SU-DHL-6 (cell line): ENCODE measurements around the gene FTL.

Experiments used
- EZH2phosphoT487 ChIP-seq: fragments of 200-600 bp; sonication (generic), shearing (Covaris generic); conservative IDR thresholded peaks from 2 replicates; pipeline ENCODE4 v1.6.1; 2018; ENCODE audit warnings: mild to moderate bottlenecking, antibody characterized with exemption, low read length, moderate library complexity, mixed read lengths
- TF ChIP-seq, protein P1 (sequence below): fragments of 200-600 bp; sonication (generic); IDR thresholded peaks from one replicate; pipeline ENCODE4 v1.5.1; 2017; ENCODE audit warnings: antibody characterized with exemption, mild to moderate bottlenecking, low read length, moderate library complexity; ENCODE audit not compliant: insufficient read depth, poor library complexity, severe bottlenecking

DNA sequence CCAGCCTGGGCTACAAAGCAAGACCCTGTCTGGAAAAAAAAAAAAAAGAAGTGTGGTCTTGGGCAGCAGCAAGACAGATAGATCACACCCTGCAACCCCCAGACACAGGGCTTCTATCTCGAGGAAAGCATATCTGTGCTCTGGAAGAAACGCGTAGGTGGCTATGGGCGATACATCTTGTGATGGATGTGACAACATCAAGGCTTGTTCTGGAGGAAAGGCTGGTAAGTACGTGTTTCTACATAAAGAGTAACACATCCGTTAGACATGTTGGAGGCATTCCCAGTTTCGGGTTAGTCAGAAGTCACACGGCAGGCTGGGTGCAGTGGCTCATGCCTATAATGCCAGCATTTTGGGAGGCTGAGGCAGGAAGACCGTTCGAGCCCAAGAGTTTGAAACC, 38.2 kb upstream of the FTL start:
- TF ChIP-seq, protein P1, sequence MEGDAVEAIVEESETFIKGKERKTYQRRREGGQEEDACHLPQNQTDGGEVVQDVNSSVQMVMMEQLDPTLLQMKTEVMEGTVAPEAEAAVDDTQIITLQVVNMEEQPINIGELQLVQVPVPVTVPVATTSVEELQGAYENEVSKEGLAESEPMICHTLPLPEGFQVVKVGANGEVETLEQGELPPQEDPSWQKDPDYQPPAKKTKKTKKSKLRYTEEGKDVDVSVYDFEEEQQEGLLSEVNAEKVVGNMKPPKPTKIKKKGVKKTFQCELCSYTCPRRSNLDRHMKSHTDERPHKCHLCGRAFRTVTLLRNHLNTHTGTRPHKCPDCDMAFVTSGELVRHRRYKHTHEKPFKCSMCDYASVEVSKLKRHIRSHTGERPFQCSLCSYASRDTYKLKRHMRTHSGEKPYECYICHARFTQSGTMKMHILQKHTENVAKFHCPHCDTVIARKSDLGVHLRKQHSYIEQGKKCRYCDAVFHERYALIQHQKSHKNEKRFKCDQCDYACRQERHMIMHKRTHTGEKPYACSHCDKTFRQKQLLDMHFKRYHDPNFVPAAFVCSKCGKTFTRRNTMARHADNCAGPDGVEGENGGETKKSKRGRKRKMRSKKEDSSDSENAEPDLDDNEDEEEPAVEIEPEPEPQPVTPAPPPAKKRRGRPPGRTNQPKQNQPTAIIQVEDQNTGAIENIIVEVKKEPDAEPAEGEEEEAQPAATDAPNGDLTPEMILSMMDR = no peak
- no peak for TF ChIP-seq EZH2phosphoT487
